GM13976 (cell line): ENCODE data around the gene FILIP1.

Experiments used
- DNase-seq: peaks from one replicate; pipeline ENCODE4 v3.0.0; 2012; ENCODE audit warnings: low spot score
- CTCF ChIP-seq: IDR thresholded peaks from 2 replicates; pipeline ENCODE4 v1.5.1; 2012; ENCODE audit warnings: borderline replicate concordance, mild to moderate bottlenecking; ENCODE audit not compliant: insufficient read depth; ENCODE audit errors: extremely low read depth, missing control alignments, control extremely low read depth
- in situ Hi-C: fragments of 300-500 bp; cut with MboI; formaldehyde crosslinking; loops from one replicate; pipeline ENCODE4 v1.12.0; 2022; ENCODE audit warnings: low sequenced_read_pairs, mixed read lengths, inconsistent platforms; ENCODE audit not compliant: unreplicated experiment

The FILIP1 gene

DNA sequence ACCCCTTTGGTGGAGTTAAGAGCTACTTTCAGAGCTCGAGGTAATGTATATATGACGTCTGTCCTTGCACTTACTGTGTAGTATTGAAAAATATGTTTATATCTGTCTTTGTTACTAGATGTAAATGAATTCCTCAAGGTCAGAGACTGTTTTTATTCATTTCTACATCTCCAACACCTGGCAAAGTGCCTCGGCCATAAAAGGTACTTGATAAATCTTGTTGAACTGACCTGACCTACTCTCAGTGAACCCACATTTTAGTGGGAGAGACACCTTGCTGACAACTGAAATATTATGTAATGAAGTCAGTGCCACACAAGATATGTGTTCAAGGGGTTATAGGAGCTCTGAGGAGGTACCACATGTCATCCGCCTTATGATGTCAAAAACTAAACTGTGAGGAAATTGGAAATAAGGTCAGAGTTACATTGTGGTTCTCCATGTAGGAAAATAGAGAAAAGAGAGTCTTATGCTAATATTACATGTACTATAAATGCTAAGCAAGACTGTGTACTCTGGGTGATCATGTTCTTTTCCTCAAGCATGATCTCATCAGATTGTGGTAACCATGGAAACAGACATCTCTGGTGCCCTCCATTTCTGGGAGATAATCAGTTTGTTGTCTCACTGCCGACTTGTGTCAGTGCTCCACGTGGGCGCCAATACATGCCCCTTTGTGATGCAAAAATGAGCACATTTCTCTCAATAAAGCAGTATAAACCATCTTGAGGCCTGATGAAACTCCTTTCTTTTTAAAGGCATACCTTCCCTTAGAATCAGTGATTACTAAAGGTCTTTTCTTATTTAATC, 203.3 kb downstream of the FILIP1 start:
- no peak for TF ChIP-seq CTCF
- in situ Hi-C loops, result loop anchor here (10.0 kb wide), 1 partner anchor 244 kb away; no protein-coding TSS in a partner anchor
- DNase-seq, result no peak

DNA sequence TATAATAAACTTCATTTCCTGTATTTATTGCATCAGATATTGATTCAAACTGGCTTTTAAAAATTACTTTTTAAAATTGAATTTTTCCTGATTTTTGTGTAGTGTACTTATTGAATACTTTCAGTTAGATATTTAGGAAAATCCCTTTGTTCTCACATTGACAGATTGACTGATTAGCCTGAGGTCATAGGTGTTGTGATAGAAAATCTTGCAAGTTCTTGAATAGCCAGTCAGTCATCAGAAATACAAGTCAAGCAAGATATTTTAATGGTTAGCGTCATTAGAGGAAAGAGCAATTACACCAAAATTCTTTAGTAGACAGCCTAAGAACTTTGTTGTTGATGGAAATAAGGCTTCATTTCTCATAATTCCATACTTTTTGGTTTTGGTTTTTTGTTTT, 205.6 kb downstream of the FILIP1 start:
- no peak for DNase-seq
- in situ Hi-C loops, result no loop called here
- TF ChIP-seq CTCF, result no peak

DNA sequence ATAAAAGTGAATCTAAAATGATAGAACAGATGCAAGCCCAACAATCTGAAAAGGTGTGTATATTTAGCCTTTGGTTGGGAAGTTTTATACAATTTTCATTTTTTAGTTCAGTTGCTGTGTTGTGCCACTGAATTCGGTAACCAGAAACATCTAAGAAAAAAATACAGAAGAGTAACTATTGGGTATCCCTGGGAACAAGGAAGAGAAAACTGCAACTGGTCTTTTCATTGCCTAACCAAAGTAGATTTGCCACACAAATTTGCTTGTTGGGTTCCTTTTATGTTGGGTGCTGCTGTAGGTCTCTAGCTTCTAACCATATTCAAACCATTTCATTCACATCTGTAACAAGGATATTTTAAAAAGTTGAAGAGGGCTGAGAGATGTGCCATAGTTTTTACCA, 206.2 kb downstream of the FILIP1 start:
- no peak for TF ChIP-seq CTCF
- in situ Hi-C loops, result no loop called here
- DNase-seq, result no peak

DNA sequence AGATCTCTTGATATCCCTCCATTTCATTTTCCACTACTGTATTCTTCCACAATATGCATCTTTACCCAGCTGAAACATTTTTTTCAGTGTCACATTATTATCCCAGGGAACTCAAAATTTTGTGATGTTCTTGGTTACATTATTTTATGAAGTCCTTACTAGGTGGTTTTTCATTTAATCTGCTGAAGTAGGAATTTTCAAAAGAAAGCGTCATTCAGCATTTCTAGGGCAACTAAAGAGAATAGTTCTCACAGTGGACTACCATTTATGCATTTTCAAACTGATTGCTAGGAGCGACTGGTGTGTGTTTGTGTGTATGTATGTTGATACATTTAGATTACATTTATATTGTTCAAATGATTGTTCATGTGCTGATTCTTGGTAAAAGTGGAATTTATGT, 206.6 kb downstream of the FILIP1 start:
- in situ Hi-C loops, result no loop called here
- no peak for TF ChIP-seq CTCF
- DNase-seq, result no peak

DNA sequence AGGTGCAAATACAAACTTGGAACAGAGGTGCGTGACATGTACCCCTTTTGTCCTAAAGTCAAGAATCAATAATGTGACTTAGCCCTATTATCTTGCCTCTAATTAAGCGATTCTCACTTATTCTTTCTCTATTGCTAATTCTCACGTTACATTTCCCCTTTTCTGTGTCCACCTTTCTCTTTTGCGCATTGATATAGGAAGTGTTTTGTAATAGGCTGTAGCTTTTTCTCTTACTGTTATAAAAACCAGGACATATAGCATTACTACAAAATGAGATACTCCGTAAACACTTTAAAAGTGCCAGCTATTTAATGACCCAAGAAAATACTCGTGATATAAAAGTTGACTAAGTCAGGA, 208.3 kb downstream of the FILIP1 start:
- TF ChIP-seq CTCF, result no peak
- peak; percentile 39 for DNase-seq
- in situ Hi-C loops, result no loop called here

GRCh38 chr6:75284632-75285282, 208.8 kb downstream of the FILIP1 start, which contains the start of gene TMEM30A:
TMEM30A (minus strand) TSS chr6:75284792; CDS start chr6:75284638, 154 bp downstream.
- in situ Hi-C loops, result no loop called here
- DNase-seq, result peak; percentile 93
- TF ChIP-seq CTCF, result no peak
